ENCODE measurements around the gene PKLR. TPM values are rescaled to one million over a fixed set of nuclear protein-coding genes. Genes with fewer than 3 reads are reported as not detected.

Gene PKLR
- total and polyA plus RNA-seq, 12 donors = 0.11 TPM; not detected in 11

DNA sequence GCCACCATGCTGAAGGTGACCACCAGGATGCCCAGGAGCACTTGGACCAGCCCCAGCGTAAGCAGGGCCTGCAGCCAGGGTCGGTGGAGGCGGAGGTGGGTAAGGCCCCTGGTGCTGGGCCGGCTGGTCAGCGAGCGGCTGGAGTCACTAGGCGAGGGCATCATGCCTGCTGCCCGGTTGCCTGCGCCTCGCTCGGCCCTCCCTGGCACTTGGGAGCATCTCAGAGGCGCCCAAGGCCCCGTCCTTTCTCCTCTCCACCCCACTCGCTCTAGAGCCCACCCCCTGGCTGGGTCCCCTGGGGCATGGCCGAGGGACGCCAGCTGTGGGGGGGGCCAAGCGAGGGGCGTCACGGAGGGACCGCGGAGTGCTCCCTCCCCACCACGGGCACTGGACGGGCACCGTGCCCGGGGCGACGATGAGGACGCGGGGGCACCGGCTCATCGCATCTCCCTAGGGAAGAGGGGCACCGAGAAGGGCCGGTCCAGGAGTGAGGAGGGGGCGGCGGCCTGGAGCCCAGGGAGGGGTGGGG, 46.5 kb downstream of the PKLR start:
- WGBS, 2 donors = 1 to 2% methylated on average over 24 to 35 of the region's 35 CpGs
- ATAC-seq (peak; percentile 3 to 43 (median 8)), DNase-seq (peak in 1 of 2 donors; percentile 52)
- Histone ChIP-seq H3K9me3 (no peaks in the 10 kb centered on the region), H3K4me1 (peaks cover 12 to 44% (median 35%) of the 10 kb centered on the region in 9 donors), H3K4me3 (peak overlapping the region; percentile 64 to 99 (median 92)), H3K27me3 (no peaks in the 10 kb centered on the region), H3K27ac (peak overlapping the region; percentile 90 to 100 (median 98)), H3K36me3 (peaks cover 0 to 34% (median 14%) of the 10 kb centered on the region in 9 donors)
- intact Hi-C loops (cut with DNase I) = loop anchor here in 7 of 10 donors (1.0 to 10.0 kb wide), 6 partner anchors 54 to 340 kb away; partner anchors contain the start of genes RUSC1 (in 5 of the 7) and FDPS (in 1 of the 7)
- TF ChIP-seq, protein P1, sequence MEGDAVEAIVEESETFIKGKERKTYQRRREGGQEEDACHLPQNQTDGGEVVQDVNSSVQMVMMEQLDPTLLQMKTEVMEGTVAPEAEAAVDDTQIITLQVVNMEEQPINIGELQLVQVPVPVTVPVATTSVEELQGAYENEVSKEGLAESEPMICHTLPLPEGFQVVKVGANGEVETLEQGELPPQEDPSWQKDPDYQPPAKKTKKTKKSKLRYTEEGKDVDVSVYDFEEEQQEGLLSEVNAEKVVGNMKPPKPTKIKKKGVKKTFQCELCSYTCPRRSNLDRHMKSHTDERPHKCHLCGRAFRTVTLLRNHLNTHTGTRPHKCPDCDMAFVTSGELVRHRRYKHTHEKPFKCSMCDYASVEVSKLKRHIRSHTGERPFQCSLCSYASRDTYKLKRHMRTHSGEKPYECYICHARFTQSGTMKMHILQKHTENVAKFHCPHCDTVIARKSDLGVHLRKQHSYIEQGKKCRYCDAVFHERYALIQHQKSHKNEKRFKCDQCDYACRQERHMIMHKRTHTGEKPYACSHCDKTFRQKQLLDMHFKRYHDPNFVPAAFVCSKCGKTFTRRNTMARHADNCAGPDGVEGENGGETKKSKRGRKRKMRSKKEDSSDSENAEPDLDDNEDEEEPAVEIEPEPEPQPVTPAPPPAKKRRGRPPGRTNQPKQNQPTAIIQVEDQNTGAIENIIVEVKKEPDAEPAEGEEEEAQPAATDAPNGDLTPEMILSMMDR (IDR thresholded peaks at IDR 0.05) = no peak

DNA sequence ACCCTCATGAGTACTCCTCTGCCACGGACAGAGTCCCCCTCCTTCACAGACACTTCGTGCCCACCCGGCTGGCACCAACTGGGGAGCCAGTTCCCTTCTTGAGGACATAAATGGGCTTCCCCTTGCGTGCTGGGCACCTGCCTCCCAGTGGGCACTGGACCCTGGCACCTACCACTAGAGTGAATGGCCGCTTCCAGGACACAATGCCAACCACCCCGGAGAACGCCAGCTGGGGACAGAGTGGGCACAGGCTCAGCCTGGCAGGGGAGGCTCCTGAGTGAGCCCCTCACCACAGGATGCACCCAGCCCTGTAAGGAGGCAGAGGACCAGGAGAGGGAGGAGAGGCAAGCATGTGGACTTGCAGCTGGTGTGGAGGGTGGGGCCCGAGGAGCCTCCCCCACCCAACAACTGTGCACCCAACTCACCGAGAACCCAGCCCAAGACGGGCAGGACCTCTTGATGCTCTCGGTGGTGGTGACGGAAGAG, 47.0 kb downstream of the PKLR start:
- TF ChIP-seq, protein P1 (IDR thresholded peaks at IDR 0.05) = no peak
- H3K4me3 ChIP-seq = peak overlapping the region; percentile 64 to 99 (median 92)
- ATAC-seq (peak in 1 of 8 donors; percentile 1), DNase-seq (no peak)
- peaks cover 12 to 44% (median 35%) of the 10 kb centered on the region in 9 donors for H3K4me1 ChIP-seq
- no peaks in the 10 kb centered on the region for H3K27me3 ChIP-seq
- H3K27ac ChIP-seq = peak overlapping the region in 9 of 10 donors; percentile 22 to 100 (median 97)
- H3K9me3 ChIP-seq = no peaks in the 10 kb centered on the region
- WGBS, 2 donors = 46 to 48% methylated on average over 12 of the region's 12 CpGs
- intact Hi-C loops (cut with DNase I) = loop anchor here in 7 of 10 donors (2.0 to 10.0 kb wide), 5 partner anchors 68 to 341 kb away; partner anchors contain the start of gene RUSC1 (in 5 of the 7)
- H3K36me3 ChIP-seq = peaks cover 0 to 32% (median 12%) of the 10 kb centered on the region in 9 donors

DNA sequence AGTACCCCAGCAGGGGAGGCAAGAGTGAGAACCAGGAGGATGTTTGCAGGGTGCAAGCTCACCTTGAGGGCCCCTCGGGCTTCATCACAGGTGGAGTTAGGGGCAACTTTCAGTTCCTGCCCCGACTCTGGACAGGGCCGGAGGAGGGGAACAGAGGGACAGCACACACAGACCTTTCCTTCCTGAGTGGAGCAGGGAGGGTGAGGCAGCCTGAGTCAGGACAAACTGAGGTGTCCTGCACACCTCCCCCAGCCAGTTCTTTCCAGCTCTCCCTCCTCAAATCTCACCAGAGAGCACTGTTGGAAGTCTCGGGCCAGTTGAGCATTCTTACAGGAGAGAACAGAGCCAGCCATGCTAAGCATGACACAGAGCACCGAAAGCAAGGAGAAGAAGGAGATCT, 47.4 kb downstream of the PKLR start:
- Histone ChIP-seq H3K27ac (peak overlapping the region in 7 of 10 donors; percentile 22 to 100 (median 97)), H3K9me3 (no peaks in the 10 kb centered on the region), H3K4me3 (peak overlapping the region in 7 of 10 donors; percentile 78 to 99 (median 93)), H3K27me3 (no peaks in the 10 kb centered on the region), H3K4me1 (peaks cover 12 to 44% (median 35%) of the 10 kb centered on the region in 9 donors), H3K36me3 (peaks cover 0 to 32% (median 11%) of the 10 kb centered on the region in 9 donors)
- intact Hi-C loops (cut with DNase I) = loop anchor here in 7 of 10 donors (2.0 to 10.0 kb wide), 5 partner anchors 69 to 341 kb away; partner anchors contain the start of gene RUSC1 (in 5 of the 7)
- TF ChIP-seq, protein P1 (IDR thresholded peaks at IDR 0.05) = no peak
- no peak for DNase-seq
- 67 to 75% methylated on average over 5 of the region's 5 CpGs for WGBS, 2 donors
- ATAC-seq = no peak

DNA sequence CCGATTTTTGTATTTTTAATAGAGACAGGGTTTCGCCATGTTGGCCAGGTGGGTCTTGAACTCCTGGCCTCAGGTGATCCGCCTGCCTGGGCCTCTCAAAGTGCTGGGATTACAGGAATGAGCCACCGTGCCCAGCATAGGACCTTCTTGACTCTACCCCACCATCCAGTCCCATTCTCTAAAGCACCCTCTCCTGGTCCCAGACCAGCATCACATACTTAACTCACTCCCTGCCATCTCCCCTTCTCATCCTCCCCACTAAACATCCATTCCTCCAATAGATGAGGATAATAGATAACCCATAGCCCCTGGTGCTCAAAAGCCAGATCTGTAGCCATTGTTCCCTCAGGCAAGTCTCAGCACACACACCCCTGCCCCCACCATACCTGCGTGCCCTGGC, 48.0 kb downstream of the PKLR start:
- intact Hi-C loops (cut with DNase I) = loop anchor here in 6 of 10 donors (5.0 to 10.0 kb wide), 4 partner anchors 69 to 342 kb away; partner anchors contain the start of gene RUSC1 (in 5 of the 6)
- DNase-seq (no peak), ATAC-seq (no peak)
- Histone ChIP-seq H3K27ac (peak overlapping the region in 1 of 10 donors; percentile 100), H3K4me3 (peak overlapping the region in 1 of 10 donors; percentile 80), H3K9me3 (no peaks in the 10 kb centered on the region), H3K36me3 (peaks cover 0 to 32% (median 6%) of the 10 kb centered on the region in 9 donors), H3K27me3 (no peaks in the 10 kb centered on the region), H3K4me1 (peaks cover 12 to 44% (median 35%) of the 10 kb centered on the region in 9 donors)
- TF ChIP-seq, protein P1 (IDR thresholded peaks at IDR 0.05) = no peak
- WGBS, 2 donors = 83 to 86% methylated on average over 5 of the region's 5 CpGs
